ENCODE measurements around the gene ABCA1. TPM values are rescaled to one million over a fixed set of nuclear protein-coding genes. Genes with fewer than 3 reads are reported as not detected.
A peak's percentile ranks its signal among the peaks of the same experiment; 100 is the strongest.

The ABCA1 gene
- total RNA-seq, 6 experiments from 2014 or later, result 9.1 to 16.5 (median 9.4) TPM

DNA sequence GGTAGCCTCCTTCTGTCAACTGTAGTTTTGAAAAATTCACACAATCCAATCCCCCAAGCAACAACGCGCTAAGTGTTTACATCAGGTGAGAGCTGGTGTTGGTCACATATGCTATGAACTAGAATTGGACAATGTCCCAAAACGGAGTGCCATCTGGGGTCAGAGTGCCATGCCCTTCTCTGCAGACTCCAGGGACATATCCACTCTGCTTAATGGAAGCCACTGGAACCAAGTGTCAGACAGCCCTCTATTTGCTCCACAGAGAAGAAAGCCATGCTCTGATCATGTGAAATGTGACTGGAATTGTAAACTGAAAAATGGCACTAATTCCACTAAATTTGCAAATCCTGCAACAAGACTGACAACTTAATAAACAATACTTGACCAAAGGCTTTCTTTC is 12.2 kb downstream of the ABCA1 start:
- Mint-ChIP-seq H3K27ac (no peak overlapping the region), H3K27me3 (ENCODE audit: insufficient read depth) (no peaks in the 10 kb centered on the region; the same call in 1 of the 2 replicates), H3K4me1 (ENCODE audit: low read depth) (peaks cover 17% of the 10 kb centered on the region), H3K9me3 (no peaks in the 10 kb centered on the region), H3K36me3 (ENCODE audit: low read depth) (no peaks in the 10 kb centered on the region), H3K4me3 (no peak overlapping the region)
- TF ChIP-seq, protein P1, sequence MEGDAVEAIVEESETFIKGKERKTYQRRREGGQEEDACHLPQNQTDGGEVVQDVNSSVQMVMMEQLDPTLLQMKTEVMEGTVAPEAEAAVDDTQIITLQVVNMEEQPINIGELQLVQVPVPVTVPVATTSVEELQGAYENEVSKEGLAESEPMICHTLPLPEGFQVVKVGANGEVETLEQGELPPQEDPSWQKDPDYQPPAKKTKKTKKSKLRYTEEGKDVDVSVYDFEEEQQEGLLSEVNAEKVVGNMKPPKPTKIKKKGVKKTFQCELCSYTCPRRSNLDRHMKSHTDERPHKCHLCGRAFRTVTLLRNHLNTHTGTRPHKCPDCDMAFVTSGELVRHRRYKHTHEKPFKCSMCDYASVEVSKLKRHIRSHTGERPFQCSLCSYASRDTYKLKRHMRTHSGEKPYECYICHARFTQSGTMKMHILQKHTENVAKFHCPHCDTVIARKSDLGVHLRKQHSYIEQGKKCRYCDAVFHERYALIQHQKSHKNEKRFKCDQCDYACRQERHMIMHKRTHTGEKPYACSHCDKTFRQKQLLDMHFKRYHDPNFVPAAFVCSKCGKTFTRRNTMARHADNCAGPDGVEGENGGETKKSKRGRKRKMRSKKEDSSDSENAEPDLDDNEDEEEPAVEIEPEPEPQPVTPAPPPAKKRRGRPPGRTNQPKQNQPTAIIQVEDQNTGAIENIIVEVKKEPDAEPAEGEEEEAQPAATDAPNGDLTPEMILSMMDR (IDR thresholded peaks at IDR 0.05), result no peak
- DNase-seq, result no peak

DNA sequence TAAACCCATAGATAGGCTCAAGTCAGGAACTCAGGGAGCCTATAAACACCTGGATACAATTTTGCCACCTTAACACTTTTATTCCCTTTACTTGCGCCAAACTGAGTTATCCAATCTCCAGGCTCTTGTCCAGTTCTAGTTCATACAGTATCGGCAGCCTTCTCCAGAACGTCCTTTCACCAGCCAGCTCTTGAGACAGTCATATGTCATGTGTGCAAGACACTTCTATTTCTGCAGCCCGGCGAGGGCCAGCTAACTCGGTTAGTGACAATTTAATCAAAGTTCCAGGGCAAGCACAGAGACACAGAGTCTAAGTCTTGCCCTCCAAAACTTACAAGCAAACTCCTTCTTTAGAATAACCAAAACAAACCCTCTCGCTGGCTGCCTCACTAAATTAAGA is 12.9 kb downstream of the ABCA1 start:
- no peaks in the 10 kb centered on the region; the same call in 1 of the 2 replicates for H3K27me3 Mint-ChIP-seq (ENCODE audit: insufficient read depth)
- no peak for DNase-seq
- peaks cover 24% of the 10 kb centered on the region for H3K4me1 Mint-ChIP-seq (ENCODE audit: low read depth)
- H3K36me3 Mint-ChIP-seq (ENCODE audit: low read depth), result no peaks in the 10 kb centered on the region
- no peak overlapping the region for H3K27ac Mint-ChIP-seq
- TF ChIP-seq, protein P1 (IDR thresholded peaks at IDR 0.05), result no peak
- no peak overlapping the region for H3K4me3 Mint-ChIP-seq
- H3K9me3 Mint-ChIP-seq, result no peaks in the 10 kb centered on the region

DNA sequence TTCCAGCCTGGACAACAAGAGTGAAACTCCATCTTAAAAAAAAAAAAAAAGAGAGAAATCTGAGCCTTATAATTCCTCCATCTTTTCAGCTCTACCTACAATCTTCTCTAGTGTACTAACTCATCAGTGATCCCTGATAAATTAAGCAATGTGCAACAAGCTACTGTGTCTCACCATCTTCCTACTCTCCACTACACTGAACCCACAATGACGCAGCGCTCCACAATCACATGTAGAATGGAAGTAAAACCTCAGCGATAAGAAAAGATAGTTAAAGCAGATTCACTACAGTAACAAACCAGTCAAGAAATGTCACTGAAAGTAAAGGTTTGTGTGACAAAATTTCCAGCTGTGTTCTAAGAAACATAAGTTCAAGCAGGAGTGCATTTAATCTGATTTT is 13.5 kb downstream of the ABCA1 start:
- Mint-ChIP-seq H3K4me3 (no peak overlapping the region), H3K9me3 (no peaks in the 10 kb centered on the region), H3K27ac (no peak overlapping the region), H3K4me1 (ENCODE audit: low read depth) (peaks cover 24% of the 10 kb centered on the region), H3K27me3 (ENCODE audit: insufficient read depth) (no peaks in the 10 kb centered on the region; the same call in 1 of the 2 replicates), H3K36me3 (ENCODE audit: low read depth) (no peaks in the 10 kb centered on the region)
- no peak for DNase-seq
- TF ChIP-seq, protein P1 (IDR thresholded peaks at IDR 0.05), result no peak

DNA sequence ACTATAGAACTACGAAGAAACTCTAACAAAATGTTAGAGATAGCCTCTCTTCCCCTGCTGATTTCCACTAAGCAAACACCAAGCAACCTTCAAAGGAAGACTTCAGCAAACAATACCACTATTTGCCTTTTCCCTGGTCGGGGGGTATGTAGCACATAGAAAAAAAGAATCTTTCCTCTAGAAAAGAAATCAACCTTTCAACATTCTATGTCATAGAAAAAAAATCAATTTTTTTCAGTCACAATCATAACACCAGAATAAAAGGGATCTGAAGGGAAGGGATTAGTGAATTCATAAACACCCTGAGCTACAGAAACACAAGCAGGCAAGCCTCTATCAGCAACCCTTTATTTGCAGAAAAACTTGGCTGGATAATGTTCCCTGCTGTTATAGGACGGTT is 15.3 kb downstream of the ABCA1 start:
- no peaks in the 10 kb centered on the region for H3K9me3 Mint-ChIP-seq
- no peak overlapping the region for H3K27ac Mint-ChIP-seq
- H3K27me3 Mint-ChIP-seq (ENCODE audit: insufficient read depth), result no peaks in the 10 kb centered on the region
- TF ChIP-seq, protein P1 (IDR thresholded peaks at IDR 0.05), result no peak
- no peaks in the 10 kb centered on the region for H3K36me3 Mint-ChIP-seq (ENCODE audit: low read depth)
- DNase-seq, result no peak
- peaks cover 35% of the 10 kb centered on the region for H3K4me1 Mint-ChIP-seq (ENCODE audit: low read depth)
- H3K4me3 Mint-ChIP-seq, result no peak overlapping the region

DNA sequence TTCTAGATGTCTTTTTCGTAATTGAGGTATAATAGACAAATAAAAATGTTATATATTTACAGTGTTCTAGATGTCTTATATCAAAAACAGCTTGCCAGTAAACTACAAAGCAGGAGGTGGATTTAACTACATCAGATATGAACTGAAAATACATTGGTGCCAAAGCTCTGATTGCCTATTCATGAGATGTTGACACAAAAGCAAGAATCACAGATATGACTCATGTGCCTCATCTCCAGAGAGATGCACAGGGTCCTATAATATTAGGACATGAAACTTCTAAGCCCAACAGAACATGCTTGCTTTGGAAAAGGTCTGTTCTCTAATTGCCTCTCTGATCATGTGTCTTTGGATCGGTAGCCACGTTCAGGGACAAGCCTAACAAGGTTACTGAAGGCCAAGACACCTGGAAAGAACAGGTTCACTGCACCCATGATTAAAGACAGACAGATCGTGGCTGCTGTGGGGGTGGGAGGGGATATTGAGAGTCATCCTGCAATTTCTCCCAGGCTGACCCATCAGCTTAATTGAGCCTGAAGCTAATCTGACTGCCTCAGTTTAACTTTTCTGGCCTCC is 16.8 kb downstream of the ABCA1 start:
- DNase-seq, result peak; percentile 35
- H3K4me3 Mint-ChIP-seq, result no peak overlapping the region
- H3K27me3 Mint-ChIP-seq (ENCODE audit: insufficient read depth), result no peaks in the 10 kb centered on the region
- no peak overlapping the region for H3K27ac Mint-ChIP-seq
- peaks cover 50% of the 10 kb centered on the region for H3K4me1 Mint-ChIP-seq (ENCODE audit: low read depth)
- H3K36me3 Mint-ChIP-seq (ENCODE audit: low read depth), result no peaks in the 10 kb centered on the region
- H3K9me3 Mint-ChIP-seq, result no peaks in the 10 kb centered on the region
- TF ChIP-seq, protein P1 (IDR thresholded peaks at IDR 0.05), result no peak
